Suppressor macrophage treated with lipopolysaccharide for 4 hours (primary cell): ENCODE data around the gene SYNDIG1L.

Source experiments
- DNase-seq: peaks from one replicate; pipeline ENCODE4 v3.0.0-alpha.2; 2020

SYNDIG1L gene

GRCh38 chr14:74427651-74428050 lies 1.6 kb upstream of the SYNDIG1L start:
- no peak for DNase-seq

- DNase-seq = peak; percentile 52
Observed at GRCh38 chr14:74425525-74426201, 347 bp downstream of the SYNDIG1L start.

- no peak for DNase-seq
Observed at GRCh38 chr14:74424606-74425005, 1.4 kb downstream of the SYNDIG1L start.

GRCh38 chr14:74423246-74423645 lies 2.8 kb downstream of the SYNDIG1L start:
- no peak for DNase-seq

- no peak for DNase-seq
Observed at GRCh38 chr14:74421981-74422380, 4.0 kb downstream of the SYNDIG1L start.

- no peak for DNase-seq
Observed at GRCh38 chr14:74419086-74419485, 6.9 kb downstream of the SYNDIG1L start.

GRCh38 chr14:74418031-74418430 lies 8.0 kb downstream of the SYNDIG1L start:
- DNase-seq = no peak

GRCh38 chr14:74417611-74418010 lies 8.4 kb downstream of the SYNDIG1L start:
- DNase-seq = no peak

- no peak for DNase-seq
Observed at GRCh38 chr14:74417201-74417600, 8.8 kb downstream of the SYNDIG1L start.

GRCh38 chr14:74415115-74415437 lies 10.9 kb downstream of the SYNDIG1L start:
- no peak for DNase-seq

GRCh38 chr14:74414403-74415114 lies 11.5 kb downstream of the SYNDIG1L start:
- no peak for DNase-seq

- no peak for DNase-seq
Observed at GRCh38 chr14:74413627-74414026, 12.4 kb downstream of the SYNDIG1L start.

- no peak for DNase-seq
Observed at GRCh38 chr14:74412753-74413152, 13.3 kb downstream of the SYNDIG1L start.

- no peak for DNase-seq
Observed at GRCh38 chr14:74411671-74412070, 14.3 kb downstream of the SYNDIG1L start.

- no peak for DNase-seq
Observed at GRCh38 chr14:74409441-74409840, 16.6 kb downstream of the SYNDIG1L start.

- DNase-seq = no peak
Observed at GRCh38 chr14:74408870-74409269, 17.1 kb downstream of the SYNDIG1L start.

- DNase-seq = no peak
Observed at GRCh38 chr14:74407801-74408154, 18.2 kb downstream of the SYNDIG1L start.

- DNase-seq = no peak
Observed at GRCh38 chr14:74407021-74407800, 18.8 kb downstream of the SYNDIG1L start.

GRCh38 chr14:74405663-74406062 lies 20.3 kb downstream of the SYNDIG1L start:
- no peak for DNase-seq

GRCh38 chr14:74404435-74404834 lies 21.6 kb downstream of the SYNDIG1L start:
- DNase-seq = no peak

- DNase-seq = no peak
Observed at GRCh38 chr14:74403619-74404417, 22.2 kb downstream of the SYNDIG1L start.

- peak; percentile 9 for DNase-seq
Observed at GRCh38 chr14:74402401-74403251, 23.4 kb downstream of the SYNDIG1L start.
